ENCODE results near the gene A3GALT2.
A peak's percentile ranks its signal among the peaks of the same experiment; 100 is the strongest.

Gene A3GALT2

DNA sequence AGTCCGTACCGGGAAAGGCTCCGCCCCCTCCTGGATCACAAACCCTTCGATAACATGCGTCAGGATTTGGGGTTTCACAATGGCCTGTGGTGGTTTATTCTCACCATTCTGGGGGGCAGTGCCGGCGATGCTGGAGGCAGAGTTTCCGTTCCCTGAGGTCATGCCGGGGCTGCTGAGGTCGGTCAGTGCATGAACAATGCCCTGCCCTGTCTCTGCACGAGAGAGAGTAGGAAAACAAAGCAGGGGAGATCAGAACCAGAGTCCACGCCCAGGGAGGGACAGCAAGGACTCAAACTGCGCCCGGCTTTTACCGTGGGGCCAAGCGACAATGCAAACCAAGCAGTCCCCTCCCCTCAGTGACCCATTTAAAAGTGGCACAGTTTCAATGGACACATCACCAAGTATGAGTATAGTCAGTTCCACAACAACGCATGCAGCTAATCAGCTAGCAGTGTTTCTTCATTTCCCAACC, 13.2 kb upstream of the A3GALT2 start:
- no peak overlapping the region for H3K4me3 ChIP-seq (ENCODE audit: low read length)
- TF ChIP-seq, protein P1, sequence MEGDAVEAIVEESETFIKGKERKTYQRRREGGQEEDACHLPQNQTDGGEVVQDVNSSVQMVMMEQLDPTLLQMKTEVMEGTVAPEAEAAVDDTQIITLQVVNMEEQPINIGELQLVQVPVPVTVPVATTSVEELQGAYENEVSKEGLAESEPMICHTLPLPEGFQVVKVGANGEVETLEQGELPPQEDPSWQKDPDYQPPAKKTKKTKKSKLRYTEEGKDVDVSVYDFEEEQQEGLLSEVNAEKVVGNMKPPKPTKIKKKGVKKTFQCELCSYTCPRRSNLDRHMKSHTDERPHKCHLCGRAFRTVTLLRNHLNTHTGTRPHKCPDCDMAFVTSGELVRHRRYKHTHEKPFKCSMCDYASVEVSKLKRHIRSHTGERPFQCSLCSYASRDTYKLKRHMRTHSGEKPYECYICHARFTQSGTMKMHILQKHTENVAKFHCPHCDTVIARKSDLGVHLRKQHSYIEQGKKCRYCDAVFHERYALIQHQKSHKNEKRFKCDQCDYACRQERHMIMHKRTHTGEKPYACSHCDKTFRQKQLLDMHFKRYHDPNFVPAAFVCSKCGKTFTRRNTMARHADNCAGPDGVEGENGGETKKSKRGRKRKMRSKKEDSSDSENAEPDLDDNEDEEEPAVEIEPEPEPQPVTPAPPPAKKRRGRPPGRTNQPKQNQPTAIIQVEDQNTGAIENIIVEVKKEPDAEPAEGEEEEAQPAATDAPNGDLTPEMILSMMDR (conservative IDR thresholded peaks at IDR 0.05; ENCODE audit: low read depth, low read length): no peak
- DNase-seq (ENCODE audit: low read depth): no peak

DNA sequence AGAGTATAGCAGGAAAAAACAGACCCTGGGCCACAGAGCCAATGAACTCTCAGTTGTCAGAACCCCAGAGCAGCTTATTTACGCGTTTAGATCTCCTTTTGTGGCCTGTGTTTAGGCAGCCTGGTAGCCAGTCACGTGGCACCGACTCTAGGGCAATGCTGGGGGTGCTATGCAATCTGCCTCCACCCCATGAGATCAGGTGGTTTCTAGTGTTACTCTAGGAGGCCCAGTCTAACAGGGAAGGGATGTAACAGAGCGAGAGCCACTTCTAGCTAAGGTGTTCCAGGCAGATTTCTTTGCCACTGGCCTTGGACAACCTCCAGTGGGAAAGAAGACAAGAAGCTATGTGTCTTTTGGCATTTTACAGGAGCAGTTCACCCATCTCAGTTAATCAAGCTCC, 12.0 kb upstream of the A3GALT2 start:
- TF ChIP-seq, protein P1 (conservative IDR thresholded peaks at IDR 0.05; ENCODE audit: low read depth, low read length): no peak
- H3K4me3 ChIP-seq (ENCODE audit: low read length): no peak overlapping the region
- no peak for DNase-seq (ENCODE audit: low read depth)

DNA sequence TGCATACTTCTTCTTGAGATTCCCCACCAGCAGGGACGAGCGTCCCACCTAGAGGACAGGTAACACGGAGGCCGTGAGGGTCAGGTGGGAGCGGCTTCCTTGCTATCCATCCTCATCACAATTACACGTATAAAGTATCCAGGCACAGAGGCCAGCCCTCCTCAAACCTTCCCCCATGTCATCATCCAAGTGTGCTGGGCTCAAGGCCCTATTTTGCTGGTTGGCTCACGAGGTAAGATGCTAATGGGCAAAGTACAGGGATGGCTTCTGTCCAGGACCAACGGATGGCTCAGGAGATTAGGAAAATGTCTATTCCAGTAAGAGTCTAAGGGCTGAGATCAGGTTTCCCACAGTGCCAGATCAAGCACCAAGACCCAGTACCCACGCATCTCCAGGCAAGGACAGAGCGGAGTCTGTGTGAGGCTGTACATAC, 11.5 kb upstream of the A3GALT2 start:
- TF ChIP-seq, protein P1 (conservative IDR thresholded peaks at IDR 0.05; ENCODE audit: low read depth, low read length): no peak
- DNase-seq (ENCODE audit: low read depth): peak; percentile 69
- H3K4me3 ChIP-seq (ENCODE audit: low read length): no peak overlapping the region

DNA sequence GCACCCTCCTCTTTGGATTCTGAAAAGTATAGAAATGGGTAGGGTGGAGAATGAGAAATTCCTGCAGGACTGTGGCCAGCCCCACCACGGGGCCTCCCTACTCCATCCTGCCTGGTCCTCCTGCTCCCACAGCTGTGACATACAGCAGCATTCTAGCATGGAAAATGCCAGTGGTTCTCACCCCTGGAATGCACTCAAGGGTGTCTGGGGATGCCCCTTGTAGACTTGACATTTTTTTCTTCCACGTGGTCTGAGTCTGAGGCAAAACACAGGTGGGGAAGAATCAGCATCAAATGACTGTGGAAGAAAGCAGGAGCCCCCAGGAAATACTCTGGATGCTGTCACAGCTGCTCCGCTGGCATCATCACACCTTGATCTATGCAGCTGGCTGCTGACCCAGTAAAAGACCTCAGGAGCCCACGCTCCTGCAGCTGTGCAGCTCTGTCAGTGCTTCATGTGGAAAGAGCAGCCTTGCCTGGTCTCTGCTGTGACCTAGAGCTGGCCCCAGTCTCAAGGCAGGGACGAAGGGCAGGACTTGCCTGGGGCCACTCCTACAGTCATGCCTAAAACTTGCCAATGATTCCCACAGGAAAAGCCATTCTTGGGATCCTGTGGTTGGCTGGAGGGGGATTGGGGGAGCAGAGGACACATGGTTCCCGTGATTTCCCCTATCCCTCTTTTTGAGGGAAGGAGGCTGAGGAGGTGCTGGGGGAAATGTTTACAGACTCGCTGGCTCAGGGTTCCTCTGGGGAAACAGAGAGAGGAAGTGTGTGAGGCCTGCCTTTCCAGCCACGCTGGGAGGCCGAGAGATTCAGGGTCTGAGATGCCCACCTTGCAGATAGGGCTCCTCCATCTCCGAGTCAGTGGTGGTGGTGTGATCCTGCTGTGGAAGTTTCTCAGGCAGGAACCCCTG, 10.8 kb upstream of the A3GALT2 start:
- H3K4me3 ChIP-seq (ENCODE audit: low read length): no peak overlapping the region
- TF ChIP-seq, protein P1 (conservative IDR thresholded peaks at IDR 0.05; ENCODE audit: low read depth, low read length): no peak
- no peak for DNase-seq (ENCODE audit: low read depth)

DNA sequence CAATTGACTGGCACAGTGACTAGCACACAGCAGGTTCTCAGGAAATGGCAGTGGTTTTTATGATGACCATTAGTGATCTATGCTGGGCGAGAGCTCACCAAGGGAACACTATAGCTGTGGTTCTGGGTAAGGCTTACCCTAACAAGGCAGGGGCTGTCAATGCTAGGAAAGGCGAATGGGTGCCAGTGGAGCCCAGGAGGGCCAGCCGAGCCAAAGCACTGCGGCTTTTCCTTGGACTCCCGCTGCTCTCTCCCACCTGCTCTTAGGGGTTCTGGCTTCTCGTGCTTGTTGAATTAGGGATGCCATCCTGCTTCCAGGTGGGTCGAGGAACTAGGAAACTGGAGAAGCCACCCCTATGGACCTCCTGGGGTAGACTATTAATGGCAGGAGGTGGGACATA, 10.0 kb upstream of the A3GALT2 start:
- TF ChIP-seq, protein P1 (conservative IDR thresholded peaks at IDR 0.05; ENCODE audit: low read depth, low read length): no peak
- no peak overlapping the region for H3K4me3 ChIP-seq (ENCODE audit: low read length)
- DNase-seq (ENCODE audit: low read depth): no peak

DNA sequence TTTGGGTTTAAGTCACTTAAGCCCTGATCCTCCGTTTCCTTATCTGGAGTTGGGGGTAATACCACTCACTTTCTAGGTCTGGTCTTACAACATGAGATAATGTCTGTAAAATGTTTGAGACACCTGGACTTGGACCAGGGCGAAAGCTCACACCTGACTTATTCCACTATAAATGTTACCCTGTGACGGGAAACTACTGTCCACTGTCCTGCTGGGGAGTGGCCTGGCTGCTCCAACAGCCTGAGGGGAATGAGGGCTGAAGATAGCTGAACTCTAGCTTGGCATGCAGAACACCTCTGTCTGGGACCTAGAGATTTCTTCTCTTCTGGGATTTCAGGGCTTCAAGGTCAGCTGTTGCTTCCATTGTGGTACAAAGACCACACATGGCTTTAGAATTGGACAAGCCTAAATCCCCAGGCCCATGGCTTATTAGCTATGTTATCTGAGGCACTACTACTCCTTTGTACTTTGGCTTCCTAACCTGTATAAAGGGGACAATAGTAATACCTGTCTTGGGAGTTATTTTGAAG, 9.5 kb upstream of the A3GALT2 start:
- no peak for DNase-seq (ENCODE audit: low read depth)
- H3K4me3 ChIP-seq (ENCODE audit: low read length): no peak overlapping the region
- TF ChIP-seq, protein P1 (conservative IDR thresholded peaks at IDR 0.05; ENCODE audit: low read depth, low read length): no peak

Measured in retinal pigment epithelial cell (primary cell).